Lower lobe of right lung (tissue), 2 donors: Measurements from ENCODE around the gene PRCC. TPM values are rescaled to one million over a fixed set of nuclear protein-coding genes. Genes with fewer than 3 reads are reported as not detected.

Experiments
- ATAC-seq, 2 donors: fragments of 200-7000 bp; cut with Tn5 transposase; one replicate each; pipeline ENCODE4 v1.9.1; 2020 to 2022; ENCODE audit warnings: mild to moderate bottlenecking in 2 of 2, moderate library complexity in 2 of 2
- DNase-seq: peaks from one replicate; pipeline ENCODE4 v3.0.0-alpha.2; 2020
- H3K27ac ChIP-seq: fragments of 200-600 bp; one replicate; pipeline ENCODE4 v1.8.0; 2022
- H3K27me3 ChIP-seq: fragments of 200-600 bp; one replicate; pipeline ENCODE4 v1.8.0; 2022; ENCODE audit warnings: low read depth
- H3K36me3 ChIP-seq: fragments of 200-600 bp; one replicate; pipeline ENCODE4 v1.8.0; 2022; ENCODE audit warnings: mild to moderate bottlenecking
- H3K4me1 ChIP-seq: fragments of 200-600 bp; one replicate; pipeline ENCODE4 v1.8.0; 2022
- H3K4me3 ChIP-seq: fragments of 200-600 bp; one replicate; pipeline ENCODE4 v1.8.0; 2022; ENCODE audit warnings: mild to moderate bottlenecking
- H3K9me3 ChIP-seq: fragments of 200-600 bp; one replicate; pipeline ENCODE4 v1.8.0; 2022
- CTCF ChIP-seq: fragments of 200-600 bp; IDR thresholded peaks from one replicate; pipeline ENCODE4 v1.8.0; 2022; ENCODE audit warnings: antibody characterized with exemption, mild to moderate bottlenecking
- intact Hi-C: fragments of 100-400 bp; cut with DNase I; formaldehyde crosslinking; loops from one replicate; pipeline ENCODE4 v1.11.0; 2022
- total RNA-seq: library from RNA; stranded (reverse); fragmentation: NEBNext Ultra II Directional; extraction: Animal tissue kit (Norgen Biotek cat#: 25700); gene quantifications from one replicate; pipeline ENCODE4 v1.2.1, GENCODE V29; 2021
- donor health status: DM: no; HTN: yes; CAD: no; lungs with severe emphysema.

The PRCC gene
- total RNA-seq, 1 donor from 2014 or later = 51.9 TPM

- no peak overlapping the region for H3K27ac ChIP-seq
- TF ChIP-seq CTCF = no peak
- no peaks in the 10 kb centered on the region for H3K9me3 ChIP-seq
- ATAC-seq = no peak
- H3K4me3 ChIP-seq = no peak overlapping the region
- intact Hi-C loops = no loop called here
- no peaks in the 10 kb centered on the region for H3K27me3 ChIP-seq
- peaks cover 26% of the 10 kb centered on the region for H3K4me1 ChIP-seq
- DNase-seq = peak; percentile 6
- peaks cover 58% of the 10 kb centered on the region for H3K36me3 ChIP-seq
Measured at GRCh38 chr1:156738916-156739315, 28.4 kb upstream of the PRCC start.

- DNase-seq (no peak), ATAC-seq (peak in 1 of 2 donors; percentile 10)
- no peaks in the 10 kb centered on the region for H3K27me3 ChIP-seq
- intact Hi-C loops = no loop called here
- H3K9me3 ChIP-seq = no peaks in the 10 kb centered on the region
- H3K36me3 ChIP-seq = peaks cover 60% of the 10 kb centered on the region
- no peak for TF ChIP-seq CTCF
- H3K4me1 ChIP-seq = peaks cover 28% of the 10 kb centered on the region
- H3K4me3 ChIP-seq = peak overlapping the region; percentile 87
- H3K27ac ChIP-seq = peak overlapping the region; percentile 75
Measured at GRCh38 chr1:156740237-156740740, 27.0 kb upstream of the PRCC start.

GRCh38 chr1:156740741-156741480 is 26.4 kb upstream of the PRCC start, which contains the start of gene MRPL24:
MRPL24 (minus strand) TSS chr1:156741088; CDS start chr1:156738704, 2,384 bp downstream.
- H3K4me3 ChIP-seq = peak within 1 kb of the TSS; percentile 87
- no peak for TF ChIP-seq CTCF
- peaks cover 34% of the 10 kb centered on the region for H3K4me1 ChIP-seq
- no peaks in the 10 kb centered on the region for H3K27me3 ChIP-seq
- no peaks in the 10 kb centered on the region for H3K9me3 ChIP-seq
- ATAC-seq = peak; percentile 95 to 97
- H3K27ac ChIP-seq = peak within 1 kb of the TSS; percentile 89
- DNase-seq = peak; percentile 97
- H3K36me3 ChIP-seq = peaks cover 57% of the 10 kb centered on the region
- intact Hi-C loops = no loop called here

- ATAC-seq = peak in 1 of 2 donors; percentile 2
- peak overlapping the region; percentile 87 for H3K4me3 ChIP-seq
- no peak for TF ChIP-seq CTCF
- intact Hi-C loops = no loop called here
- DNase-seq = no peak
- H3K4me1 ChIP-seq = peaks cover 41% of the 10 kb centered on the region
- H3K9me3 ChIP-seq = no peaks in the 10 kb centered on the region
- H3K36me3 ChIP-seq = peaks cover 51% of the 10 kb centered on the region
- peak overlapping the region; percentile 89 for H3K27ac ChIP-seq
- no peaks in the 10 kb centered on the region for H3K27me3 ChIP-seq
Measured at GRCh38 chr1:156741481-156741983, 25.8 kb upstream of the PRCC start.

- peak overlapping the region; percentile 89 for H3K27ac ChIP-seq
- H3K9me3 ChIP-seq = no peaks in the 10 kb centered on the region
- DNase-seq (no peak), ATAC-seq (no peak)
- H3K4me3 ChIP-seq = no peak overlapping the region
- no peak for TF ChIP-seq CTCF
- peaks cover 43% of the 10 kb centered on the region for H3K4me1 ChIP-seq
- no peaks in the 10 kb centered on the region for H3K27me3 ChIP-seq
- intact Hi-C loops = no loop called here
- peaks cover 47% of the 10 kb centered on the region for H3K36me3 ChIP-seq
Measured at GRCh38 chr1:156742017-156742416, 25.3 kb upstream of the PRCC start.
